ENCODE data around the gene SPTBN1. TPM values are rescaled to one million over a fixed set of nuclear protein-coding genes. Genes with fewer than 3 reads are reported as not detected.

Gene SPTBN1
- polyA plus RNA-seq, 2 of the 4 experiments (the other 2 are of a cell fraction), result 105 to 126 TPM

DNA sequence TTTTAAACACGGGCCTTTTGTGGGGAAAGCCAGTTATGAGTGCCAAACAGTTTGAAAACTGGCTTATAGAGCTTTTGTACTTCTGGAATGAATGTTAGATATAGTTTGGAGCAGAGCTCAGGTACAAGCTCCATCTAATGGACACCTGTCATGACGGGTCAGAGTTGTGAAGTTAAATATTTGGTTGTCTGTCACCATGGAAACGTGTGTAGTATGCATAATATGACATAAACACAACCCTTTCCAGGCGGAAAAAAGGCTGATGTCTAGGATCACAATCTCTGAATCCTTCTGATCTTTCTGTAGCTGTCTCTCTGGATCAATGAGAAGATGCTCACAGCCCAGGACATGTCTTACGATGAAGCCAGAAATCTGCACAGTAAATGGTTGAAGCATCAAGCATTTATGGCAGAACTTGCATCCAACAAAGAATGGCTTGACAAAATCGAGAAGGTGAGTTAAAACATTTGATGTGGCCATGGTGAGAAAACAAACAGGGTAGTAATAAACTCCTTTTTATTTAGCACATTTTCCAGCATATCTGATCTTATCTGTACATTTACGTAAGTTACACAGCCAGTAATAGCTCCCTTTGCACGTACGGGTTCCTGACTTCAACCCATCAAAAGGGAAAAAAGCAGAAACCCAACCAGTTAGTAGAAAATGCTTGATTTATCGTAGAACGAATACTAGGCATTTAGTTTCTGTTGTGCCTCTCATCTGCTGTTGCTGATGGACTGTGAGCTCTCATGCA, 186.7 kb downstream of the SPTBN1 start:
- DNase-seq (ENCODE audit: low read depth in 1 of 2, low spot score in 1 of 2), result no peak
- no peak overlapping the region for H3K4me2 ChIP-seq
- WGBS (ENCODE audit: missing lambda C conversion rate), result 83% methylated on average over 11 of the region's 11 CpGs
- no peak overlapping the region for H3K27ac ChIP-seq
- H3K4me3 ChIP-seq, result no peak overlapping the region
- POLR2A ChIA-PET, result no interaction called here
- no peaks in the 10 kb centered on the region for H3K9me3 ChIP-seq
- TF ChIP-seq ESRRA (IDR thresholded peaks at IDR 0.05; ENCODE audit: borderline replicate concordance, low read length) (no peak), NR3C1 (IDR thresholded peaks at IDR 0.05) (no peak), GATA3 (IDR thresholded peaks at IDR 0.05; ENCODE audit: borderline replicate concordance) (no peak), JUNB (IDR thresholded peaks at IDR 0.05) (no peak), ZC3H11A (IDR thresholded peaks at IDR 0.05) (no peak), PHF8 (IDR thresholded peaks at IDR 0.05; ENCODE audit: borderline replicate concordance, low read depth) (no peak), KDM1A (IDR thresholded peaks at IDR 0.05; ENCODE audit: low read depth) (no peak), FOSL2 (IDR thresholded peaks at IDR 0.05) (no peak), FOSL2 (CRISPR knock-in tag; IDR thresholded peaks at IDR 0.05) (no peak), HDAC2 (IDR thresholded peaks at IDR 0.05) (no peak), RARB (CRISPR knock-in tag; IDR thresholded peaks at IDR 0.05) (no peak), CEBPB (IDR thresholded peaks at IDR 0.05) (no peak), ZNF302 (CRISPR knock-in tag; IDR thresholded peaks at IDR 0.05) (no peak), FOSB (CRISPR knock-in tag; IDR thresholded peaks at IDR 0.05) (no peak), HOXB5 (CRISPR knock-in tag; IDR thresholded peaks at IDR 0.05) (no peak)
- TF ChIP-seq, protein P1, sequence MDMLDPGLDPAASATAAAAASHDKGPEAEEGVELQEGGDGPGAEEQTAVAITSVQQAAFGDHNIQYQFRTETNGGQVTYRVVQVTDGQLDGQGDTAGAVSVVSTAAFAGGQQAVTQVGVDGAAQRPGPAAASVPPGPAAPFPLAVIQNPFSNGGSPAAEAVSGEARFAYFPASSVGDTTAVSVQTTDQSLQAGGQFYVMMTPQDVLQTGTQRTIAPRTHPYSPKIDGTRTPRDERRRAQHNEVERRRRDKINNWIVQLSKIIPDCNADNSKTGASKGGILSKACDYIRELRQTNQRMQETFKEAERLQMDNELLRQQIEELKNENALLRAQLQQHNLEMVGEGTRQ (IDR thresholded peaks at IDR 0.05), result no peak
- TF ChIP-seq, protein P2, sequence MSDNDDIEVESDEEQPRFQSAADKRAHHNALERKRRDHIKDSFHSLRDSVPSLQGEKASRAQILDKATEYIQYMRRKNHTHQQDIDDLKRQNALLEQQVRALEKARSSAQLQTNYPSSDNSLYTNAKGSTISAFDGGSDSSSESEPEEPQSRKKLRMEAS (IDR thresholded peaks at IDR 0.05), result no peak
- TF ChIP-seq, protein P3, sequence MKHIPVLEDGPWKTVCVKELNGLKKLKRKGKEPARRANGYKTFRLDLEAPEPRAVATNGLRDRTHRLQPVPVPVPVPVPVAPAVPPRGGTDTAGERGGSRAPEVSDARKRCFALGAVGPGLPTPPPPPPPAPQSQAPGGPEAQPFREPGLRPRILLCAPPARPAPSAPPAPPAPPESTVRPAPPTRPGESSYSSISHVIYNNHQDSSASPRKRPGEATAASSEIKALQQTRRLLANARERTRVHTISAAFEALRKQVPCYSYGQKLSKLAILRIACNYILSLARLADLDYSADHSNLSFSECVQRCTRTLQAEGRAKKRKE (CRISPR knock-in tag; IDR thresholded peaks at IDR 0.05; ENCODE audit: low read depth), result no peak
- TF ChIP-seq, protein P4, sequence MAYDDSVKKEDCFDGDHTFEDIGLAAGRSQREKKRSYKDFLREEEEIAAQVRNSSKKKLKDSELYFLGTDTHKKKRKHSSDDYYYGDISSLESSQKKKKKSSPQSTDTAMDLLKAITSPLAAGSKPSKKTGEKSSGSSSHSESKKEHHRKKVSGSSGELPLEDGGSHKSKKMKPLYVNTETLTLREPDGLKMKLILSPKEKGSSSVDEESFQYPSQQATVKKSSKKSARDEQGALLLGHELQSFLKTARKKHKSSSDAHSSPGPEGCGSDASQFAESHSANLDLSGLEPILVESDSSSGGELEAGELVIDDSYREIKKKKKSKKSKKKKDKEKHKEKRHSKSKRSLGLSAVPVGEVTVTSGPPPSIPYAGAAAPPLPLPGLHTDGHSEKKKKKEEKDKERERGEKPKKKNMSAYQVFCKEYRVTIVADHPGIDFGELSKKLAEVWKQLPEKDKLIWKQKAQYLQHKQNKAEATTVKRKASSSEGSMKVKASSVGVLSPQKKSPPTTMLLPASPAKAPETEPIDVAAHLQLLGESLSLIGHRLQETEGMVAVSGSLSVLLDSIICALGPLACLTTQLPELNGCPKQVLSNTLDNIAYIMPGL (CRISPR knock-in tag; IDR thresholded peaks at IDR 0.05; ENCODE audit: borderline replicate concordance), result no peak
- ATAC-seq, result no peak
- no peak for FAIRE-seq
- CTCF ChIA-PET, result interaction anchor here (0.7 to 1.6 kb wide), 5 partner anchors 8 to 120 kb away, joined by 3 to 4 read pairs (median 3); no protein-coding TSS in a partner anchor
- H3K4me1 ChIP-seq, result peaks cover 27% of the 10 kb centered on the region

DNA sequence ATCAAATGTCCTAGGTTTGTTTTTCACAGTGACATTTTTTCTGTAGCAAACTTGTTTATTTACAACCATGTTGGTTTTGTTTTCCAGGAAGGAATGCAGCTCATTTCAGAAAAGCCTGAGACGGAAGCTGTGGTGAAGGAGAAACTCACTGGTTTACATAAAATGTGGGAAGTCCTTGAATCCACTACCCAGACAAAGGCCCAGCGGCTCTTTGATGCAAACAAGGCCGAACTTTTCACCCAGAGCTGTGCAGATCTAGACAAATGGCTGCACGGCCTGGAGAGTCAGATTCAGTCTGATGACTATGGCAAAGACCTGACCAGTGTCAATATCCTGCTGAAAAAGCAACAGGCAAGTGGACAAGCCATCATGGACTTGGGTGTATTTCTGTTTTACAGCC, 188.1 kb downstream of the SPTBN1 start:
- FAIRE-seq (no peak), DNase-seq (ENCODE audit: low read depth in 1 of 2, low spot score in 1 of 2) (no peak), ATAC-seq (no peak)
- Histone ChIP-seq H3K9me3 (no peaks in the 10 kb centered on the region), H3K4me2 (no peak overlapping the region), H3K27ac (no peak overlapping the region), H3K4me3 (no peak overlapping the region), H3K4me1 (peaks cover 19% of the 10 kb centered on the region)
- WGBS (ENCODE audit: missing lambda C conversion rate), result 92% methylated on average over 4 of the region's 4 CpGs
- POLR2A ChIA-PET, result no interaction called here
- TF ChIP-seq, protein P5, sequence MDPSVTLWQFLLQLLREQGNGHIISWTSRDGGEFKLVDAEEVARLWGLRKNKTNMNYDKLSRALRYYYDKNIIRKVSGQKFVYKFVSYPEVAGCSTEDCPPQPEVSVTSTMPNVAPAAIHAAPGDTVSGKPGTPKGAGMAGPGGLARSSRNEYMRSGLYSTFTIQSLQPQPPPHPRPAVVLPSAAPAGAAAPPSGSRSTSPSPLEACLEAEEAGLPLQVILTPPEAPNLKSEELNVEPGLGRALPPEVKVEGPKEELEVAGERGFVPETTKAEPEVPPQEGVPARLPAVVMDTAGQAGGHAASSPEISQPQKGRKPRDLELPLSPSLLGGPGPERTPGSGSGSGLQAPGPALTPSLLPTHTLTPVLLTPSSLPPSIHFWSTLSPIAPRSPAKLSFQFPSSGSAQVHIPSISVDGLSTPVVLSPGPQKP (IDR thresholded peaks at IDR 0.05; ENCODE audit: low read depth, low read length), result no peak
- TF ChIP-seq TFCP2L1 (CRISPR knock-in tag; IDR thresholded peaks at IDR 0.05), result no peak
- TF ChIP-seq, protein P1 (IDR thresholded peaks at IDR 0.05), result no peak
- no peak for TF ChIP-seq ZFP36 (IDR thresholded peaks at IDR 0.05; ENCODE audit: borderline replicate concordance, partially characterized antibody)
- TF ChIP-seq POLR2AphosphoS2 (conservative IDR thresholded peaks at IDR 0.05; ENCODE audit: low read length), result 0 out of 2 replicates have a peak, but pooled peaks have one; percentile 15
- TF ChIP-seq, protein P6, sequence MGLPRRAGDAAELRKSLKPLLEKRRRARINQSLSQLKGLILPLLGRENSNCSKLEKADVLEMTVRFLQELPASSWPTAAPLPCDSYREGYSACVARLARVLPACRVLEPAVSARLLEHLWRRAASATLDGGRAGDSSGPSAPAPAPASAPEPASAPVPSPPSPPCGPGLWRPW (IDR thresholded peaks at IDR 0.05), result no peak
- CTCF ChIA-PET, result interaction anchor here (1.3 kb wide), 2 partner anchors 13 to 121 kb away, joined by 3 read pairs; no protein-coding TSS in a partner anchor
